ENCODE measurements around the gene GALNT9.
"Not testable (repeated sequence)": the region's sequence is repeated elsewhere in the genome, so short reads cannot be mapped to it uniquely, and the experiment has no call there.

GALNT9 gene

DNA sequence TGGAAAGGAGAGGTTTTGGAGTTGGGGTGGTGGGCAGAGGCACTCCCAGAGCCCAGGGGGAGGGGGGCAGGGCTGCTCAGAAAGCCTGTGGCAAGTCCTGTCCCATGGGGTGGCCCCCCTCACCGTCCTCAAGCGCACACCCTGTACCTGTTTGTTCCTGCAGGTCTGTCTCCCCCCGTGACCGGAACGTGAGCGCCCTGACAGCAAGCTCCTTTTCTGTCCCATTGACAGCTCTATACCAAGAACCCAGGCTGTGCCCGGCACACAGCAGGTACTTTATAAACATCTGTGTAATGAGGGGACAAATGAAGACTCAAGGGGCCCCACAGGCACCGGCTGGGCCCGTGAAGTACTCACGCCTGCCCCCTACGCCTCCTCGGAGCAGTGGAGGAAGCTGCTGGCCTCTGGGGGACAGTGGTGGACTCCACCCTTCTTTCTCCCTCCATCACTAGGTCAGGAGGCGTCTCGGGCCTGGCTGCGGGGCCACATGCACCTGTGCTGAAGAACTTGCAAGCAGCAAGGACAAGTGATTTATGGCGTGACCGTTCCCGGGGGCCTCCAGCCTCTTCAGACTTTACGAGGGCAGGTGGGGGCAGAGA, 65.8 kb downstream of the GALNT9 start:
- no peak for DNase-seq (ENCODE audit: low spot score)

DNA sequence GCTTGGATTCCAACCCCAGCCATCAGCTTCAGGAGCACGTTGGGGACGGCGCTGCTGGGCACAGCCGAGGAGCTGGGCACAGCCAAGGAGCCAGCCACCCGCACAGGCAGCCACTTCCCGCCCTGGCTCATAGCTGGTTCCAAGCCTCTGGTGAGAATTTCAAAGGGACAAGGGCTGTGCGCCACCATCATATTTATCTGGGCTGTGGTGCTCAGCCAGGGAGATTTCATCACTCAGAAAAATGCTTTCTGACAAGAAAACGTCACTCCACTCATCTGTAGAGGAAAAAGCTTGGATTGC, 66.4 kb downstream of the GALNT9 start:
- DNase-seq (ENCODE audit: low spot score) = no peak

DNA sequence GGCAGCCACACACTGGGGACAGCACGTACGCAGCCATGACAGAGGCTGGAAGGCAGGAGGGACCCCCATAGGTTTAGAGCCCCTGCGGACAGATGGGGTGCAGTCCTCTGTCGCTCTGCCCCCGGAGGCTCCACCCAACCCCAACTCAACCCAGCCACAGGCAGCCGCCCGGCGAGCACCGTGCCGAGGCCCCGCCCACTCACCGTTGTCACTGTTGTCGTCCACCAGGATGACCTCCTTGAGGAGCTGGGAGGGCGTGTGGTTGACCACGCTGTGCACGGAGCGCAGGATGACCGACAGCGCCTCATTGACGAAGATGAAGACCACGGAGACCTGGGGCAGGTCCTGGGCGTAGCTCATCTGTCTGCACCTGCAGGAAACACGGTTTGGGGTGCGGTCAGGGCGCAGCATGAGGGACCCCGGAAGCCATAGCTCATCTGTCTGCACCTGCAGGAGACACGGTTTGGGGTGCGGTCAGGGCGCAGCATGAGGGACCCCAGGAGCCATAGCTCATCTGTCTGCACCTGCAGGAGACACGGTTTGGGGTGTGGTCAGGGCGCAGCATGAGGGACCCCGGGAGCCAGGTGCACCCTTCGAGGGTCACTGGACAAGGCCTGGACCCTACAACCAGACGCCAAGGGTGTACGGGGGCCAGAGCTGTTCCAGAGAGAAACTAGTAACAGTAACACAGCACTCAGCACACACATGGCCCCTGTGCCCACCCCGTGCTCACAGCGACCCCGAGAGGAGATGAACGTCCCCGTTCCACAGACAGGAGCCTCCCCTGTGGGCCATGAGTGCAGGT, 66.9 kb downstream of the GALNT9 start:
- DNase-seq (ENCODE audit: low spot score) = no peak

DNA sequence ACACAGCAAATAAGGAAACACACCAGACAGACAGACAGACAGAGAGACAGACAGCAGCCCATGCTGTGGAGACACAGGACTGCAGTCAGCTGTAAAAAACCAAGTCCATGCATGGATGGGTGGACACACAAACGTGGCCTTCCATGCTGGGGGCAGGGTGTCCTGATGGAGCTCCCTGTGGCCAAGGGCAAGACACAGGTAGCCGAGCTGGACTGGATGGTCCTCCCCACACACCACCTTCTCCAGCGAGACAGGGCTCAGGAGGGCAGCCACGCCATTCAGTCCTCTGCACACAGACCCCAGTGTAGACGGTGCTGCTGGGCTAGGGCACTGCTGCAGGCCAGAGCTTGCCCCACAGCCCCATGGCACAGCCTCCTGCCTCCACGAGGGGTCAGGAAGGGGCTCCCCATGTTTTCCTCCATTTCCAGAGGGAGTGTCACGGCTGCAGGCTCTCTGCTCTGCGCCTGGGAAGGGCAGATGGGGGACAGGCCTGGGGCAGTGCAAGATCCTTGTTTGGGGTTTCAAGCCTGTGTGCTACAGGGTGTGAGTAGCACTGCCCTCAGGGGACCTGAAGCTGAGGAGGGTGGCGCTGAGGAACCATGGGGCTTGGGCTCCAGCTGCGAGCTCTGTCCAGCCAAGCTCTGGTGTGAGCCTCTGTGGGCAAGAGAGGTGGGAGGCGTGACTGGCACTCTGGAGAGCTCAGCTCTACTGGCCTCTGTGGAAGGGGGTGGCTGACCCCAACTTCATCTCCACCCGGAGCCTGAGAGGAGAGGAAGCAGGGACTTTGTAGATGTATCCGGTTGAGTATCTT, 67.9 kb downstream of the GALNT9 start:
- no peak for DNase-seq (ENCODE audit: low spot score)

DNA sequence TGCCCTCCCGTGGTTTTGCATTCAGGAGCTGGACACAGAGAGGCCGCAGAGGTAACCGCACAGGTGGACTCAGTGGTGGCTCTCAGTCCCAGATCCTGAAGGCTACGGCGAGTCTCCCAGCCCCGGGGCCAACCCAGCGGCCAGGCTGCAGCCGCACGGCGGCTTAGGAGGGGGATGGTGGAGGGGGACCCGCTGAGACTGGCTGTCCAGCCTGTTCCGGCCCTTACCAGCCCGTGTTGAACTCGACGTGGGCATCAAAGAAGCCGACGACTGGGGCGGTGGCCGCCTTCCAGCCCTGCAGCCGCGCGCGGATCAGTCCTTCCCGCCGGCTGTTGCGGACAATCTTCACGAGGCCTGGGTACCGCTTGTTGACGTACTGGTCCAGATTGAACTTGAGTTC, 68.7 kb downstream of the GALNT9 start:
- no peak for DNase-seq (ENCODE audit: low spot score)

DNA sequence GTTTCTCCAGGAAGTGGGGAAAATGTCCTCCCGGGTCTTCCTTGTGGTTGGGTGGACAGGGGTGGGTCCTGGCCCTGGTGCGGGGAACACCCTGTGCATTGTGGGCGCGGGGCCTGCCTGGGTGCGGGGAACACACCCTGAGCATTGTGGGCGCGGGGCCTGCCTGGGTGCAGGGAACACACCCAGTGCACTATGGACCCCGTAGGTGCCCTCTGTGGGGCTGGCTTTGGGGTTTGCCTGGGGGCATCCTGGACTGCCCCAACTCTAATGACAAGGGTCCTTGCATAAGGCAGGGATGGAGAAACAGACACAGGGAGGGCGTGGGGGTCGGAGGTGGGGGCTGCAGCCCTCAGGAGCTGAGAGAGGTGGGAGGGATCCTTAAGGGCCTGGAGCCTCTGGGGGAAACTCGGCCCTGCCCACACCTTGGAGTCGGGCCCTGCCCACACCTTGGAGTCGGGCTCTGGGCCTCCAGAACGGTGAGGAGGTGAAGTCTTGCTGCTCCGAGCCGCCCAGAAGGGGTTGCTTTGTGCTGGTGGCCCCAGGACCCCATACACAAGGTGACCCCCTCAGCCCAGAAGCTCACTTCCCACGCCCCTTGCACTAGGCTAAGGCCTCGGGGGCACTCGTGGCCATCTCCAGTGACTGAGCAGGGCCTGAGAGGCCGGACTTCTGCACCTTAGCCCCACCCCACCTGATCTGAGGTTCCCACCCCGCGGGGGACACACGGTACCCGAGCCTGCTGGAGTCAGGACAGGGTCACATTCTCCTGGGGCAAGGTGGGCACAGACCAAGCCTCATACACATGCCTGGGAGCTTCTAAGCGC, 69.3 kb downstream of the GALNT9 start:
- no peak for DNase-seq (ENCODE audit: low spot score)

DNA sequence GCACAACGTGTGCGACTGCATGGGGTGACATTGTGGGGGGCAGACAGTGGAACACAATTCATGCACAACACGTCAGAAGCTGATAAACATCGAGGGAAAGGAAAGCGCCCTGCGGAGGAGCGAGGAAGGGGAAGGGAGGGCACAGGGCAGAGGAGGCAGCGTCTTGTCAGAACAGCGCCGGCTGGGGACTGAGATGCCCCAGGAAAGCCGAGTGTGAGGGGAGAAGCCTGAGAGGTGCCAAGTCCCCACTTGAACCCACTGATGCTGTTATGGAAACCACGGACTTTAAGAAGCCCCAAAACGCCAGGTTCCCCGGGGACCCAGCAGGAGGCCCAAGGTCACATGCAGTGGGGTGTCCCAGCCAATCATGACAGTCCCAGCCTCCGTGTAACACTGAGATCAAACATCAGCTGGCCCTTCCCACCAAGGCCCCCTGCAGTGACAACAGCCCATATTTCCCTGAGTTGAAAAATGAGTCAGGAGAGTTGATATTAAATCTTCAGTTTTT, 70.0 kb downstream of the GALNT9 start:
- DNase-seq (ENCODE audit: low spot score) = no peak

DNA sequence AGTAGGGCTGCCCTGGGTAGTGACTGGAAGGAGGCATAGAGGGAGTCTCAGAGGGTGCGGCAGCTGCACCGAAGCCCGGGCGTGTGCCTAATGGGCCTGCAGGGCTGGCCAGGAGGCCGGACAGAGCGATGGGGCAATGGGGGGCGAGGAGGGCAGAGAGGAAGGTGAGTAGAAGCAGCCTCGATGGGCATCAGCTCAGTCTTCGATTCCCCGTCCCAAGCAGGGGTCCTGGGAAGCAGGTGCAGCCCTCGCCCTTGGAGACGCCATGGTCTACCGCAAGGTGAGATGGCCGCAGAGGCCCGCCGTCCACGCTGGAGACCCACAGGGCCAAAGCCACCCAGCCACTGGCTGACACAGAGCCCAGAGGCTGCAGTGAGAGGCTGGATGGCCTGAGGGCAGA, 70.8 kb downstream of the GALNT9 start:
- DNase-seq (ENCODE audit: low spot score) = no peak

DNA sequence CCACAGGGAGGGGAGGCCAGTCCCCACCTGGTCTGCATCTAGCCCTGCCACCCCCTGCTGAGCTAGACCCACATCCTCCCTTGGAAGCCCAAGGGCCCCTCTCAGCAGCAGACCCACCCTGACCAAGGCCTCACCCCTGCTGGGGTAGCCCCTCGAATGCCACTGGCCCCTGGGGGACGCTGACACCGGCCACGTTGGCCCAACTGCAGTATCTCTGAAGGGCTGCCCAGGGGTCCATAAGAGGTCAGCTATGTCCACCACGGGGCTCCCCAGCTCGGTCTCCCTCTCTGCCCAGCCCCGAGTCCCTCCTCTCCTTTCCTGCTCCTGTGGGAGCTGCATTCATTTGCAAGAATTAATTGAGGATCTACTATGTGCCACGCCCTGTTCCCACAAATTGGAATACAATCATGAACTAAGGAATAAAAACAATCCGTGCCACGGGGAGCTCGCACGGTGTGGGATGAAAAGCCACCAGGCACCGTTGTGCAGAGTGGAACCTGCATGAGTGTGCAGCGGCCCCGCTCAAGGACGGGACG, 71.4 kb downstream of the GALNT9 start:
- no peak for DNase-seq (ENCODE audit: low spot score)

DNA sequence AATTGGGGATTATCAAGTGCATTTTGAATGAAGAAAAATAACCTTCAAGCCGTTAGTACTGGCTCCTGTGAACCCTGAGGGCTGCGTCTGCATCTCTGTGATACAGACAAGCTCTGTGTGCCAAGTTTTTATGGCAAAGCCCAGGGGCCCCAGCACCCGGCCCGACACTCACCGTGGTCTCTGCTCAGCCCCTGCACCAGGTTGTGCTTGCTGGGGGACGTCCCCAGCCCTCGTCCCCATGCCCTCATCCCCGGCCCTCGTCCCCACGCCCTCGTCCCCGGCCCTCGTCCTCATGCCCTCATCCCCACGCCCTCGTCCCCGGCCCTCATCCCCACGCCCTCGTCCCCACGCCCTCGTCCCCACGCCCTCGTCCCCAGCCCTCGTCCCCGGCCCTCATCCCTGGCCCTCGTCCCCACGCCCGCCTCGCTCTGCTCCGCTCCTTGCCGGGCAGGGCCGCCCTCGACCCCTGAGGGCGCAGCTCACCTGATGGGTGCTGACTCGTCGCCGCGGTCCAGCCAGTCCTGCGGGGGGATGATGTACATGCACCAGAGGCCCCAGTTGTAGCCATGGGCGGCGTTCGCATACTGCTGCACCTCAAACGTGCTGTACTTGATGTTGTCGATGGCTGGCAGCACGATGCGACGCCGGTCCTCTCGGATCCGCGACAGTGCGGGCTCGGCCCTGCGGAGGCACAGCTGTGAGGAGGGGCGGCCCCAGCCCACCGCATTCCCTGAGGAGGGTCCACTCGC, 72.0 kb downstream of the GALNT9 start:
- DNase-seq (ENCODE audit: low spot score) = no peak

DNA sequence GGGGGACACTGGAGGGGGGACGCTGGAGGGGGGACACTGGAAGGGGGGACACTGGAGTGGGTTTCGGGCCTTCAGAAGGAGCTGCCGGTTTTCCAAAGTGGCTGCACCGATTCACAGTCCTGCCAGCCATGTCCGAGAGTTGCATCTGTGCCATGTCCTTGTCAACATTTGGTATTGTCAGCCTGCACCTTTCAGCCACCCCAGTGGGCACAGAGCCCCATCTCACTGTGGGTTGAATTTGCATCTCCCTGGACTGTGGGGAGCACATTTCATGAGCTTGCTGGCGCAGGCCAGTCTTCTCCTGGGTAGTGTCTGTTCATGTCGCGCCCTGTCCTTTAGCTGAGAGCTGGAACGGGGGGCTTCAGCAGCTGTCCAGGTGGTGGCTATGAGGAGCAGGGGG, 72.7 kb downstream of the GALNT9 start:
- DNase-seq (ENCODE audit: low spot score) = no peak

DNA sequence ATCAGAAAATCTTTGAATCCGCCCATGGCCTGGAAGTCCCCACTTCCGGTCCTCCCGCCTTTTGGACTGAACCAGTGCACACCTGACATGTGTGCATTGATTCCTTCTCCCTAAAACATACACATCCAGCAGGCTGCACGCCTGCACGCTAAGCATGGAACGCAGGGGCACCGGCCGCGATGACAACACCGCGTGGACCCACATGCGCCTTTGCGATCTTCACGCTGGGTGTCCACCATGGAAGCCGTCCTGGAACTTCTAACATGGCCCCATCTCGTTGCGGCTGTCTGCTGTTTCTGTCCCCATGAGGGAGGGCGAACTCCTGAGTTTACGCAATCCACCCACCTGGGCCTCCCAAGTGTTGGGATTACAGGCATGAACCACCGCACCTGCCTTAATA, 73.7 kb downstream of the GALNT9 start:
- DNase-seq (ENCODE audit: low spot score) = no peak

DNA sequence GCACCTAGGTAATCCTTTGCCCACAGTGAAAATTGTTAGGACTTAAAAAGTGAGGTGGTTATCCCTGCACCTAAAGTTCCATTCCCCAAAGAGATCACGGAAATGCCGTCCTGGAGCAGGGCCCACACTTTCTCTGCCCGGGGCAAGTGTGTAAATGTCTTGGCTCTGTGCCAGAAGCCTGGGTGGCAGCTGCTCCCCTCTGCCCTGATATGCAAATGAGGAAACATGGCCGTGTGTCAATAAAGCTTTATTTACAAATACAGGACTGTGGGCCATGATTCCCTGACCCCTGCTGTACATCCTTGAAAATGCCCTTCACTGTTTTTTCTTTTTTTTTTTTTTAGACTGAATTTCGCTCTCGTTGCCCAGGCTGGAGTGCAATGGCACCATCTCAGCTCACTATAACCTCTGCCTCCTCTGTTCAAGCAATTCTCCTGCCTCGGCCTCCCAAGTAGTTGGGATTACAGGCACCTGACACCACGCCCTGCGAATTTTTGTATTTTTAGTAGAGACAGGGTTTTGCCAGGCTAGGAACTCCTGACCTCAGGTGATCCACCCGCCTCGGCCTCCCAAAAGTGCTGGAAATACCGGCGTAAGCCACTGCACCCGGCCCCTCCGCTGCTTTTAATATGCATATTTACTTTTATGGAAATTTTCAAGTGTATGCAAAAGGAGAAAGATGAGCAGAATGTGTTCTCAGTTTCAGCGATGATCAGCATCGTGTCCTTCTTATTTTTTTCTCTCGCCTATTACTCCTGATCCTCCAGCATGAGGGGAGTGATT, 75.5 kb downstream of the GALNT9 start:
- no peak for DNase-seq (ENCODE audit: low spot score)

DNA sequence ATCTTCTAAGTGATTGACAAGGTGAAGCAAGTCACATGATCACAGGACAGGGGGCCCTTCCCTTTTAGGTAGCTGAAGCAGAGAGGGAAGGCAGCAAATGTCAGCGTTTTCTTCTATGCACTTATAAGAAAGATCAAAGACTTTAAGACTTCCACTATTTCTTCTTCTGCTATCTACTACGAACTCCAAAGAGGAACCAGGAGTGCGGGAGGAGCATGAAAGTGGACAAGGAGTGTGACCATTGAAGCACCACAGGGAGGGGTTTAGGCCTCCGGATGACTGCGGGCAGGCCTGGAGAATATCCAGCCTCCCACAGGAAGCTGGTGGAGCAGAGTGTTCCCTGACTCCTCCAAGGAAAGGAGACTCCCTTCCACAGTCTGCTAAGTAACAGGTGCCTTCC, 76.4 kb downstream of the GALNT9 start:
- not testable (repeated sequence) for DNase-seq (ENCODE audit: low spot score)

DNA sequence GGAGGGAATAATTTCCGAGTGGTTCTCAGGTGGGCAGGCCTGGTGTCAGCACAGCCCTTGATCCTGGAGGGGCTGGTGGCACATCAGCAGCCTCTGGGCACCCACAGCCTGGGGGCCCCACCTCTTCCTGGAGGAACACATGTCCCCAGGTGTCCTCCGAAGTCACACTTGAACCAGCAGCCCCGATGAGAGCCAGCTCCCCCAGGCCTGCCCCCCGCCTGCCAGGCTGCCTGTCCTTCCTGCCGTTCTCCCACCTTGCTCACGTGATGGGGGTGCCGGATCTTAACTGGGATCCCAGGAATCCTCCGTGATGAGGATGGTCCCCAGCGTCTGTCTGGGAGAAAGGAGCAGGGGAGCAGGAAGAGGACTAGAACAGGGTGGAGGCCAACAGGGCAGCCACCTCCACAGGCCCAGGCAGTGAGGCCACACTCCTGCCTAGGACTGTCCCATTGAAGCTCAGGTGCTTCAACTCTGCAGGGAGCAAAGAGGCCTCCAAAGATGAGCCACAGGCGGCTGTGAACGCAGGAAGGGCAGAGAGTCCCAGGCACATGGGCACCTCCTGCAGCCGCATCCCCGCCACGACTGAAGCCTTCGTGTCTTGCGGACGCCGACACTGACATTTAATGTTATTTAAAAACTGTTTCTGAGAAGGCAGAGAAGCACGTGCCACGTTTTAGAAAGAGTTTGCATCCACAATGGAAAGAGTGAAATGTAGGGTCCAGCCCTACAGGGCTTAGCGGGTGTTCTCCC, 77.5 kb downstream of the GALNT9 start:
- no peak for DNase-seq (ENCODE audit: low spot score)

DNA sequence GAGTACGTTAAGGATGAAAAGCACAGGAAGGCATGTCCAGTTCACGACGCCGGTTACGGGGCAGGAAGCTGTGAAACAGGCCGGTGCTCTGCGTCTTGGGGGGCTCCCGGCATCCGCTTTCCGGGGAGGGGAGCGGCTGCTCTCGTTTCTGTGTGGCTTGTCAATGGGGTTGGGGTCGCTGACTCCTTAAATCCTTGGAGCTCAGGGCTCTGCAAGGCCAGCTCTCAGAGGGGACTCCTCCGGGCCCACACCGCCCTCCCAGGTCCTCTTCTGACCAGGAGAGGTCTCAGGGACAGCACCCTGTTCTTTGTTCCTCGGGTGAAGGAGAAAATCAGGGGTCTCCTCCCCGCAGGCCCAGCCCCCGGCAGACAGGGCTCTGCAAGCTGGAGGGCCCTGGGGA, 78.1 kb downstream of the GALNT9 start:
- no peak for DNase-seq (ENCODE audit: low spot score)

DNA sequence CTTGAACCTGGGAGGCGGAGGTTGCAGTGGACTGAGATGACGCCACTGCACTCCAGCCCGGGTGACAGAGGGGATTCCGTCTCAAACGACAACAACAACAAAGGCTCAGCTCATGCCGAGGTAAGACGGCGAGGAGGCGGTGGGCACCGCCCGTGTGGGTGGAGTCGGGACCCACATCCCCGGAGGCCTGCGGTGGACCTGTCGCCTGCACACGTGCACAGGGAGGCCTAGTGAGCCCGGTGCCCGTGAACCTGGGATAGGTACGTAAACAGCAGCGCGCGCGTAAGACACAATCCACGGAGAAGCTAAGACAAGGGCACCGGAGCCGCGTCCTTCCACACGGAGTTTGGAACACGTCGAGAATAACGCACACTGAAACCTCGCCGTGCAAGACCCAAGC, 78.7 kb downstream of the GALNT9 start:
- no peak for DNase-seq (ENCODE audit: low spot score)

DNA sequence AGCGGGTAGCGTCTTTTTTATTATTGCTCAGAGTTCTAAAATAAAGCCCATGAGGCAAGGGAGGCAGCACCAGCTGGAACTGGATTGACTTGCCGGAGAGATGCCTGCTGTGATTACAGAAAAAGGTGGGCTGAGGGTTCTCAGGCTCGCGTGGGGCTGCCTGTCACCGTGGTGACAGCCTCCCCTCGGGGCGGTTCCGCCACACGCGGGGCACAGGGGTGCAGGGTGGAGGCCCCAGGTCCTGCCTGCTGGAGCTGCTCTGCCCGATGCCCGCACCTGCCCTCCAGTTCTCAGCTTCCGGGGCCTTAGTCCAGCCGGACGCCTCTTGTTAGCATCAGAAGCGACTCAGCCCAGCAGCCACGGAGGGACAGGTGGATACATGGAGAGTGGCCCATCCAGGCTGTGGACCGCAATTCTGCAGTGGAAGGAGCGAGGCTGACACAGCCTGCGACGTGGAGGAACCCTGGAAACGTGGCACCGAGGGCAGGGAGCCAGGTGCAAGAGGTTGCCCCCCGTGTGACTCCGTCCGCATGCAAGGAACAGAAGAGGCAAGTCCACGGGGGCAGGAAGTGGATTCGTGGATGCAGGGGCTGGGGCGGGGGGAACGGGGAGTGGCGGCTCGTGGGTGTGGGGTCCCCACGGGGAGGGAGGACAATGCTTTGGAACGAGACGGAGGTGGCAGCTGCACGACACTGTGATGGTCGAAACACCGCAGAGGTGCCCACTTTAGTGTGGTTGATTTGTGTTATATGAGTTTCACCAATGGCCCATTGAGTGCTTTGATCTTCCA, 79.5 kb downstream of the GALNT9 start:
- DNase-seq (ENCODE audit: low spot score) = no peak

Measured in hematopoietic multipotent progenitor cell treated with erythropoietin and hydrocortisone succinate and interleukin-3 and kit ligand, for 17 days (in vitro differentiated cells).